Astrocyte of the hippocampus (primary cell): ENCODE data around the gene FBXW12.
A peak's percentile ranks its signal among the peaks of the same experiment; 100 is the strongest.

ENCODE experiments used
- DNase-seq: peaks from one replicate; pipeline ENCODE4 v3.0.0; 2011; ENCODE audit warnings: low read depth, low spot score

The FBXW12 gene

GRCh38 chr3:48422272-48422671 is 50.3 kb downstream of the FBXW12 start:
- no peak for DNase-seq

- no peak for DNase-seq
These were observed 50.7 kb downstream of the FBXW12 start for GRCh38 chr3:48422681-48423080.

DNA sequence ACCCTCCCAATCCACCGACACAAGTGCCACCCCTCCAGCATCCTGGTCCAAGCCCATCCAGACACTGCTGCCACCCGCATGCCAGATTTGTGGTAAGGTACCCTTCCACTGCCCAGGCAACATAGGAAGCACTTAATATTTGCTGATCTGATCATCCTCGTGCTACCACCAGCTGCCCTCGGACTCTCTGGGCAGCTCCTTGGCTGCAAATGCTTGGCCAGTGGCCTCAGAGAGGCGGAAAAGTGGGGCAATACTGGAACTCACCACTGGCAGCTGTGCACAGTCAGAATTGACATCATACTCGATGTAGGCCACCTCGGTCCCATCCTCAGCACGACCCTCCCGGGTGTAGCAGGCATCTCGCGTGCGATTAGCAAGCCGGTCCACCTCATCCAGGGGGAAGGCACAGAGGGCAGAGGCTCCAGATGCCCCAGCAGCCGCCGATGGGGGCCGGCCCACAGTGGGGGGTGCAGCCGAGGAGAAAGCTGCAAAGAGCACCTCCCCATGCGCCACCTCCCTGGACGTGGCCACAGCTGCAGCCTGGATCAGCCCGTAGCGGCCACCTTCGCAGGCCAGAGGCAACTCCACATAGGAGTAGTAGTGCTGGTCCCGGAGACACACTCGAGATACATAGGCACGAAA is 51.3 kb downstream of the FBXW12 start:
- DNase-seq, result no peak

GRCh38 chr3:48423883-48424695 is 52.1 kb downstream of the FBXW12 start:
- no peak for DNase-seq

DNA sequence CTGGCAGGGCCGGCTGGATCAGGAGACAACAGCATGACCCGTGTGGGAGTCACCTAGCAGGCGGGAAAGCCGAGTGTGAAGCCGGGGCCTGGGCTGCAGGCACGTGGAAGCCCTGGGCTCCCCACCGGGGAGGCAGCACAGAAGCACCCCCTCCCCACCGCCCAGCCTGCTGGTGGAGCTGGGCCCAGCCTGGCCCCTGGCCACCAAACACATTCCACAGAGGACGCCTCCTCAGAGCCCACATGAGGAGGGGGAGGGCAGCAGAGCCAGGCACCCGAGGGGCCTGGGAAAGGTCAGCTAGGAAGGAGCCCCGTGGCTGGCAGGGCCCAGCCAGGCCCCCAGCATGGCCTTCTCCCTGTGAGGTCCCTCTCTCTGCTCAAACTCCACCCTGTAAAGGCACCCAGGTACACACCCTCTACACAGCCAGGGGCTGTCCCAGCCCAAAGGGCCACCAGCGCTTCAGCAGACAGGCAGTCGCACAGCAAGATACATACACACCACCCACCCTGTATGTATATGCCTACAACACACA is 53.3 kb downstream of the FBXW12 start:
- peak; percentile 90 for DNase-seq

- peak; percentile 45 for DNase-seq
These were observed 54.4 kb downstream of the FBXW12 start for GRCh38 chr3:48426401-48426909.

GRCh38 chr3:48426944-48427629 is 55.1 kb downstream of the FBXW12 start:
- no peak for DNase-seq

DNA sequence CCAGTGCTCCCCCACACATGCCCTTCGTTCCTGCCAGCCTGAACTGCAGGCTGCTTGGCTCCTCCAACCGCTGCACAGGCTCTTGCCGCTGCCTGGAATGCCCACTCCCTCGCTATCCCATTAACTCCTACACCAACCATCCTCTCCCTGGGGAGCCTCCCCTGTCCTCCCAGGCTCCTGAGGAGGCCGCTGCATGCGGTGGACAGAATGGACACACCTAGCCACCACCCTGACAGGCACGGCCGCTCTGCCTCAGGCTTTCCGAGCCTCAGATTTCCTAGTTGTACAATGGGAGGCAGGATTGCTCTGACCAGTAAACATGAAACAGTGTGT is 55.6 kb downstream of the FBXW12 start:
- peak; percentile 45 for DNase-seq

- DNase-seq, result no peak
These were observed 56.1 kb downstream of the FBXW12 start for GRCh38 chr3:48428088-48428571.

DNA sequence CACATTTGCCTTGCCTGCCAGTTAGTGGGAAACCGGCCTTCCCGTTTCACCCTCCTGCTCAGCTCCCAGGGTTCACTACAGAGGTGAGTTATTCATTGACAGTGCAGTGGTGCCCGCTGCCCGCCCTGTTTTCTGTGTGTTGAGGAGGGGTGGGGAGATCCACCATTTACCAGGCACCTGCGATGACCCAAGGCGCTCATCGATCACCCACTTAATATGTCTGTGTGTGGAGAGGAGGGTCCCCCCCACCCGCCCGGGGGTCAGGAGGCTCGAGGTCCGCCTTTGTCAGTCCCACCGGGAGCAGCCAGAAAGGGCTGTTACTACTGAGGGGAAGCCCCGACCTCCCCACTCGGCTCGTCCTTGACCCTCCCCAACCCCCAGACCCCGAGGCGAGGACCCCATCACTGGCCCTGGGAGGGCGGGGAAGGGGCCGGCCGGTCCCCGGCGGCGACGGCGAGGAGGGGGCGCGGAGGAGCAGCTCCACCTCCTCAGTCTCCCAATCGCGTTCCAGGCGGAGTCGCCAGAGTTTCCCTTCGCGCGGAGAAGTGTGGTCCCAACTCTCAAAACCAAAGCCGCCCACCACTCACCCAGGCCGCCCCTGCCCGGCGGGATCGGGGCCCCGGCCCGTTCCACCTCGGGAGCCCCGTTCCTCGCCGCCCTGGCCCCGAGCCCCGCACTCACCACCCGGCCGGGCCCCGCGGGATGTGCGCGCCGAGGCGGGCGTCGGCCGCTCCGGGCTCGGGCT is 56.7 kb downstream of the FBXW12 start:
- DNase-seq, result peak; percentile 75

DNA sequence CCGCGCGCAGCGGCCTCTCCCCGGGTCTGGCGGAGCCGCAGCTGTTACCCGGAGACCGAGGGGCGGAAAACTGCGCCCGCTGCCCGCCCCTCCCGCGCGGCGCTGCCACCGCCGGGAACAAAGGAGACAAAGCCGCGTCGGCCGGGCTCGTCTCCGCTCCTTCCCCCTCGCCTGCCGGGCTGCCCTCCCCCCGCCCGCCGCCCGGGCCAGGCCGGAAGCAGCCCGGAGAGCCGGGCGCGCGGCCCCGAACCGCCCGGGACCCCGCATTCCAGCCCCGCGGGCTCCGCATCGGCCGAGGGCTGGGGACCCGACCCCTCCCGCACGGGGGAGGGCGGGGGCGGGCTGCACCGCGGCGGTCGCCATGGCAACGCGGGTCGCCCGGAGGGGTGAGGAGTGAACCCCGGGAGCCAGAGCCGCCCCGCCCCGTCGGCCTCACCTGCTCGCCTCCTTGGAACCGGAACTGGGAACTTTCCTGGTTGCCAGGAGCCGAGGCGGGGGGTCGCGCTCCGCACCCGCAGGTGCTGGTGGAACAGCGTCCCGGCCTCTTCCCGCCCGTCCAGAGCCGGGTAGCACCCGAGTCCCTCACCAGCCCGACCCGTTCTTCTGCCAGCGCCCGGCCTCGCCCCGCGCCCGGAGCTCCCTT is 57.4 kb downstream of the FBXW12 start:
- DNase-seq, result peak; percentile 79

- DNase-seq, result peak; percentile 81
These were observed 58.1 kb downstream of the FBXW12 start, which contains the start of gene PLXNB1 for GRCh38 chr3:48429960-48430707. PLXNB1 (minus strand) TSS chr3:48430086; CDS start chr3:48424611, 5,475 bp downstream.

- no peak for DNase-seq
These were observed 58.7 kb downstream of the FBXW12 start for GRCh38 chr3:48430708-48431101.

DNA sequence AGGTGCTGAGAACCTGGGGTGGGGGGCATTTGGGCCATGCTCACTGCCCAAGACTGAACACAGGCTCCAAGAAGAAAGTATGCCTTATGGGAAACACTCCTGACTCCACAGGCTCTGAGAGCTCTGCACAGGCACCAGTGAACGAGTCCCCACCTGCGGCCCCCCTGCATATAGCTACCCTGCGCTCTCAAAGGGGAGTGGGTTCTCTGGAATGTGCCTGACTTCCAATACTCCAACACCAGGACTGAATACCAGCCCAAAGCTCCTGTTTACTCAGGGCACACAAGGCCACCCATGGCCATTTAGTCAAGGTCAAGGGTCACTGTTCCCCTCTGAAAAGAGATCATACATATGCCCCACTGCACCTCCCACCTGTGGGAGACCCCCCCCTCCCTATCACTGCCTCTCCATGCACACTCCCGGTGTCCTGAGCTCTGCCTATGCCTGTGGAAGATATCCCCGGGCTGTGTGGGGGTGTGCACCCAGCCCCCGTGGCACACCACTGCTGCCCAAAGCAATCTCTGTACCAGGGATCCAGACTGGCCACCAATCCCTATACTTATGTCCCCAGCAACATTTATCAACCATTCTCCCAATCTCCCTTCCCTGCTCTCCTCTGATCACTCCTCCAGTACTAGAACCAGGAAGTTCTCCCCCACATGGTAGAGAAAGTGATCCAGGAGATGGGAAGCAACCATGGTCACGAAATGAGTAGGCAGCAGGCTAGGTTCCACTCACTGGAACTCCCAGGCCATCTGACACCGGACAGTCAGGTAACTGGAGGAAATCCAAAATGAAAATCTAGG is 59.4 kb downstream of the FBXW12 start:
- no peak for DNase-seq

- no peak for DNase-seq
These were observed 60.7 kb downstream of the FBXW12 start for GRCh38 chr3:48432411-48433371.

DNA sequence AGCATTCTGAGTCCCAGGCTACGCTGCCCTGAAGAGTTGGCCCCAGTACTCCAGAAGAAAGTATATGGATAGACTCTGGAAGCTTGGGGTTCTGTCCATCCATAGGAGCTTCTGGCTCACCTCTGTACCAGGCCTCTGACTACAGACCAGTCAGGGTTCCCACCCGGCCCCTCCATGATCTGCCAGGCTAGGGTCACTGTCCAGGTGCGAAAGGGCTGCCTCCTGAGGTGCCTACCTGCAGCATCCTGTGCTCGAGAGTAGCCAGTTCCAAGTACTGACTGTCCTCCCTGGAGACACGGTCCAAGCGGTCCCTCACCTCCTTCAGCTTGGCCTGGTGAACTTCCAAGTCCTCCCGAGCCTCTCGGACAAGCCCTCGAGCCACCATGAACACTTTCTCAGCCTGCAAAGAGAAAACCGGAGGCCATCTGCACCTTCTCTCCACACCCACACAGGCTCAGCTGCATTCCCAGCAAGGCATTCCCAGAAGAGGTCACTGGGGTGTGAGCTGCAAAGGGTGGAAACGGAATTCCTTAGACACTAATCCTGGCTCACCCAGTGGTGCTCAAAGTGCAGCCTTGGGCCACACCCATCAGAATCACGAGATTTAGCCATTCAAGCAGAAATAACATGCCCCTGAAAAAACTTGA is 61.6 kb downstream of the FBXW12 start:
- peak; percentile 79 for DNase-seq

DNA sequence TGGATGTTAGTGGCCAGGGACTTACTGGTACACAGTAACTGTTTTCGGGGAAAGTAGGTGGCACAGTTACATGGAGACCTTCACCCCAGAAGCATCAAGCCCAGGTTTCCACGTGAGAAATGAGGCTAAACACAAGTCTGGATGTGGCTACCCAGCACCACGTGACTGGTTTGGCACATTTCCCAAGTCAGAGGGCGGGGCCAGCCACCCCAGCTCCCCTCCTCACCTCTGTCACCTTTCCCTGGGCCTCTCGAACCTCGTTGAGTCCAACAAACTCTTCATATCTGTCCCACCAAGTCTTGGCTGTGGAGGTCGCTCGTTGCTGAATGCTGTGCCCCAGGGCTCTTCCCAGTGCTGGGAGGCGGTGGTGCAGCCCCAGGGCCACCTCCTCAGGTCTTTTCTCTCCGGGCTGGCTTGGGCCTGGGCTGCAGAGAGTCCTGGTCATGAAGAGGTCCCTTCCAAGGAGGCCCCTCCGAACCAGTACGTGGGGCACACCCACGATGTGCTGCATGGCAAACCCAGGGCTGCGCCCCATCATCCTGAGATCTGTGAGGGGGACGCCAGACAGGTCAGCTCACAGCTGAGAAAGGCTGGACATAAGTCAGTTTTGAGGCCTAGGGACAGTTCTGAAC is 62.7 kb downstream of the FBXW12 start:
- DNase-seq, result no peak
